Lung (tissue), 12 donors: ENCODE results near the gene TRAP1. TPM values are rescaled to one million over a fixed set of nuclear protein-coding genes. Genes with fewer than 3 reads are reported as not detected.
"Not testable (repeated sequence)": the region's sequence is repeated elsewhere in the genome, so short reads cannot be mapped to it uniquely, and the experiment has no call there.

Source experiments
- ATAC-seq: fragments of 200-7000 bp; cut with Tn5 transposase; one replicate; pipeline ENCODE4 v1.9.1; 2020; ENCODE audit warnings: moderate number of reproducible peaks; ENCODE audit not compliant: insufficient read depth, low FRiP score
- DNase-seq, 3 donors: peaks; one replicate each; pipeline ENCODE4 v3.0.0-alpha.2; 2013 to 2017
- H3K27ac ChIP-seq, 2 donors: one replicate each; pipeline ENCODE4 v1.5.1; 2013; ENCODE audit warnings: mild to moderate bottlenecking in 2 of 2, moderate library complexity in 2 of 2, control low read depth in 1 of 2, inconsistent platforms in 1 of 2, low read depth in 1 of 2, low read length in 1 of 2
- H3K27me3 ChIP-seq, 3 donors: one replicate each; pipeline ENCODE4 v1.5.1; 2013; ENCODE audit warnings: low read length in 2 of 3; ENCODE audit not compliant: control insufficient read depth in 3 of 3, insufficient read depth in 3 of 3
- H3K36me3 ChIP-seq, 4 donors: one replicate each; pipeline ENCODE4 v1.5.1; 2013; ENCODE audit warnings: low read length in 4 of 4, mild to moderate bottlenecking in 1 of 4, moderate library complexity in 1 of 4; ENCODE audit not compliant: control insufficient read depth in 4 of 4, insufficient read depth in 4 of 4
- H3K4me1 ChIP-seq, 5 donors: one replicate each; pipeline ENCODE4 v1.5.1; 2013; ENCODE audit warnings: low read length in 5 of 5, mild to moderate bottlenecking in 2 of 5, moderate library complexity in 1 of 5; ENCODE audit not compliant: control insufficient read depth in 5 of 5, insufficient read depth in 5 of 5
- H3K4me3 ChIP-seq: one replicate; pipeline ENCODE4 v1.5.1; 2013; ENCODE audit warnings: mild to moderate bottlenecking, control low read depth, moderate library complexity
- H3K9ac ChIP-seq, 2 donors: one replicate each; pipeline ENCODE4 v1.5.1; 2013; ENCODE audit warnings: low read length in 2 of 2, control low read depth in 1 of 2; ENCODE audit not compliant: insufficient read depth in 1 of 2
- H3K9me3 ChIP-seq, 4 donors: one replicate each; pipeline ENCODE4 v1.5.1; 2013; ENCODE audit warnings: low read length in 3 of 4, mild to moderate bottlenecking in 1 of 4, moderate library complexity in 1 of 4; ENCODE audit not compliant: control insufficient read depth in 4 of 4, insufficient read depth in 3 of 4
- CTCF ChIP-seq: IDR thresholded peaks from 2 replicates; pipeline ENCODE4 v1.5.1; 2012; ENCODE audit warnings: mild to moderate bottlenecking; ENCODE audit errors: control extremely low read depth, extremely low read depth
- WGBS, 2 donors: extraction: QIAGEN DNeasy Blood & Tissue Kit; methylation state at CpG; one replicate each; pipeline ENCODE4 v1.1.7; 2013; 5-methylcytosine and 5-hydroxymethylcytosine counted together
- polyA plus RNA-seq, 2 donors: library from polyadenylated mRNA; stranded (reverse); fragments of 200-250 nt; gene quantifications; one replicate each; pipeline ENCODE4 v1.2.1, GENCODE V29; 2013
- total RNA-seq, 2 donors: library from RNA; depleted of rRNA in 1 of 2; stranded (reverse); fragments of >200 nt in 1 of 2; gene quantifications; one replicate each; pipeline ENCODE4 v1.2.1, GENCODE V29; 2014 to 2021
- donor health status: control.
- donor health status: control.
- donor health status: Bipolar disorder and iron deficiency.
- donor health status: healthy.
- donor health status: DM: yes; HTN: yes; CAD: no.

The TRAP1 gene
- total and polyA plus RNA-seq, 4 donors, result 44.8 to 94.3 (median 58.8) TPM

DNA sequence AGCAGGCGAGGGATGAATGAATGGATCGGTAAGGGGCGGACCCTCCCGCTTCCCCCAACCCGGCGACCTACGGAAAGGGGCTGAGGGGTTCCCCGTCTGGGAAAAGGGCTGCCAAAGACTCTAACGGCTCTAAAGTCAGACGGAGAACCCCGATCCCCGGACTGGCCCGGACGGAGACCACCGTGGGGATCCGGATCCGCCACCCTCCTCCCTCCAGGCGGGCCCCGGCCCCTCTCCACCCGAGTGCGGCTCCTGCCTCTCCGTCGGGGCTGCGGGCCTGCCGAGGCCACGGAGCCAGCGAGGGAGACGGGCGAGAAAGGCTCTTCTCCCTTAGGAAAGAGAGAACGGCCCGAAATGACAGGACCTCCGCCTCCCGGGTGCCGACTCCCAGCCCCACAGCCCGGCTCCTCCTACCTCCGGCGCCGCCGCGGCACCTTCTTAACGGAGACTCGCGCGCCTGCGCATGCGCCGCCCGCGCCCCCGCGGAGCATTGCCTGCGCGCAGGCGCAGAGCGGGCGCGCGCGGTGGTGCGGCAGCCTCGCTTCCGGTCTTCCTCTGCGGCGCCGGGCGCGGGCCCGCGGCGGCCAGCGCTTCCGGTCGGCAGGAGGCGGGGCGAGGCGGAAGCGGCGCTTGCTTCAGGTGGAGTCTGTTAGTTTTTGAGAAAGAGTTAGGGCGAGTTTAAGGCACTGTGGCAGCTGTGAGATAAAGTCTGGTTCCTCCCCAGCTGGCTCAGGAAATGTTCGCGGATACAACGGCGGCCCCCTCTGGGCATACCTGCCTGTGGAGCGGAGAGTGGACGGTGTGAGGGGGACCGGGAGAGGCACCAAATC lies 106.0 kb downstream of the TRAP1 start, which contains the start of gene SLX4:
Gene SLX4 (minus strand): TSS at position 461 of the 830 bp plus-strand sequence. CDS start 2,642 bp downstream, outside the sequence.
- ATAC-seq (peak; percentile 93), DNase-seq (peak; percentile 93 to 97 (median 93))
- peaks cover 1 to 16% (median 6%) of the 10 kb centered on the region in 5 donors for H3K4me1 ChIP-seq
- no peaks in the 10 kb centered on the region for H3K9me3 ChIP-seq
- no peaks in the 10 kb centered on the region for H3K27me3 ChIP-seq
- peak within 1 kb of the TSS; percentile 84 to 87 for H3K27ac ChIP-seq
- H3K4me3 ChIP-seq, result peak within 1 kb of the TSS; percentile 92
- peaks cover 0 to 4% (median under 1%) of the 10 kb centered on the region in 4 donors for H3K36me3 ChIP-seq
- WGBS, 2 donors, result 0% methylated on average over 64 to 86 of the region's 86 CpGs
- H3K9ac ChIP-seq, result peak within 1 kb of the TSS; percentile 55 to 77
- TF ChIP-seq CTCF, result no peak

- 3% methylated on average over 10 of the region's 10 CpGs for WGBS, 2 donors
- peak overlapping the region; percentile 37 to 70 for H3K9ac ChIP-seq
- DNase-seq (no peak), ATAC-seq (no peak)
- TF ChIP-seq CTCF, result no peak
- H3K27me3 ChIP-seq, result no peaks in the 10 kb centered on the region
- H3K27ac ChIP-seq, result peak overlapping the region; percentile 78 to 79
- peak overlapping the region; percentile 92 for H3K4me3 ChIP-seq
- H3K36me3 ChIP-seq, result peaks cover 0 to 4% (median 2%) of the 10 kb centered on the region in 4 donors
- peaks cover 1 to 16% (median 6%) of the 10 kb centered on the region in 5 donors for H3K4me1 ChIP-seq
- no peaks in the 10 kb centered on the region for H3K9me3 ChIP-seq
Observed at GRCh38 chr16:3610698-3611145, 106.6 kb downstream of the TRAP1 start.

DNA sequence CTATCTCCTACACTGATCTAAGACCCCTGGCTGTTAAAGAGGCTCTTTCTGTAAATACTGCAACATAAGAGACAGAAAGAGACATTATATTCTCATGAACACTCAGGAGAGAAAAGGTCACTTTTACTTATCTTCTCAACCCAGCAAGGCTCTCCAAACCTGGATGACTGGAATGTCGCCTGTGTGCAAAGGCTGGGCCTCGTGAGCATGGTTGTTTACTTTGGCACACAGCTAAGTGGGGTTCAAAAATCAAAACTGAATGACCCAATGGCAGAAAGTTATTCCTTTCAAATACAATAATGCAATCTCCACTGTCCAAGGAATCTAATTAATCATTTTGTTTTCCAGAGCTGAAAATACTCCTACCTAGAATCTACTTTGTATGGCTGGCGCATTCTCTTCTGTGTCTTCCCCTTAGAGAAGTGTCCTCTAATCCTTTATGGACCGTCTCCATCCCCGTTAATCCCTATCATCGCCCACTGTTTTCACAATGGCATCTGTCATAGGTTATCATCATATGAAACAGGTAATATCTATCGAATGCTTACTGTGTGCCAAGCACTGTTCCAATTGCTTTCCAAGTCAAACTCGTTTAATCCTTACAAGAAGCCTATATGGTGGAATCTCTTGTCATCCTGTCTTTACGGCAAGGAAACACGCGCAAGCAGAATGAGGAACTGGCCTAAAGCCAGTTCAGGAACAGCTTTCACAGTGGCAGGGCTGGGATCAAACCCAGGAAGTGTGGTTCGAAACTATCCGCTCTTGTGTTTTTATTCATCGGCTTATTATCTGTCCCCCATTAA lies 107.2 kb downstream of the TRAP1 start:
- no peak overlapping the region for H3K9ac ChIP-seq
- TF ChIP-seq CTCF, result no peak
- no peaks in the 10 kb centered on the region for H3K9me3 ChIP-seq
- no peak for ATAC-seq
- no peak overlapping the region for H3K27ac ChIP-seq
- H3K27me3 ChIP-seq, result no peaks in the 10 kb centered on the region
- peaks cover 0 to 4% (median 2%) of the 10 kb centered on the region in 4 donors for H3K36me3 ChIP-seq
- no peak overlapping the region for H3K4me3 ChIP-seq
- WGBS, 2 donors, result 48 to 52% methylated on average over 14 of the region's 14 CpGs
- peak in 2 of 3 donors; percentile 6 to 29 for DNase-seq
- H3K4me1 ChIP-seq, result peaks cover 1 to 16% (median 6%) of the 10 kb centered on the region in 5 donors

DNA sequence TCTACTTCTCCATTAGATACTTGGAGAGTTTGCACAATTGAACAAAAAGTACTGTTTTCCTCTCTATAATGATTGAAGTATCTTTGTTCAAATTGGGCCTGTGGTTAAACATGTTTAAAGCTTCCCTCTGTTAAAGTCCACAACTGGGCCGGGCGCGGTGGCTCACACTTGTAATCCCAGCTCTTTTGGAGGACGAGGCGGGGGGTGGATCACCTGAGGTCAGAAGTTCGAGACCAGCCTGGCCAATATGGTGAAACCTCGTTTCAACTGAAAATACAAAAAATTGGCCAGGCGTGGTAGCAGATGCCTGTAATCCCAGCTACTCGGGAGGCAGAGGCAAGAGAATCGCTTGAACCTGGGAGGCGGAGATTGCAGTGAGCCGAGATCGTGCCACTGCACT lies 108.3 kb downstream of the TRAP1 start:
- WGBS, 2 donors, result 93 to 94% methylated on average over 13 of the region's 13 CpGs
- H3K4me3 ChIP-seq, H3K9me3 ChIP-seq, H3K27ac ChIP-seq, H3K9ac ChIP-seq, DNase-seq, H3K27me3 ChIP-seq, H3K36me3 ChIP-seq, ATAC-seq: not testable (repeated sequence)
- peaks cover 1 to 16% (median 6%) of the 10 kb centered on the region in 5 donors for H3K4me1 ChIP-seq
